Effector memory CD4-positive, alpha-beta T cell (primary cell): ENCODE data around the gene ZNF441.

Source experiments
- DNase-seq, 3 donors: peaks; one replicate each; pipeline ENCODE4 v3.0.0-alpha.2; 2020
- H3K27ac ChIP-seq: 2 replicates; pipeline ENCODE4 v1.7.0; 2013; ENCODE audit warnings: mild to moderate bottlenecking, low read length, moderate library complexity; ENCODE audit not compliant: insufficient read depth, poor library complexity, severe bottlenecking
- H3K27me3 ChIP-seq: replicated peaks from 2 replicates; pipeline ENCODE4 v1.7.0; 2013; ENCODE audit warnings: mild to moderate bottlenecking, low read length; ENCODE audit not compliant: insufficient read depth, control insufficient read depth, poor library complexity, severe bottlenecking
- H3K36me3 ChIP-seq: 2 replicates; pipeline ENCODE4 v1.7.0; 2013; ENCODE audit warnings: mild to moderate bottlenecking, low read length, moderate library complexity; ENCODE audit not compliant: control insufficient read depth, insufficient read depth
- H3K4me1 ChIP-seq: 2 replicates; pipeline ENCODE4 v1.7.0; 2013; ENCODE audit warnings: low read length, mild to moderate bottlenecking; ENCODE audit not compliant: control insufficient read depth, insufficient read depth, poor library complexity, severe bottlenecking
- H3K4me3 ChIP-seq: 2 replicates; pipeline ENCODE4 v1.7.0; 2013; ENCODE audit warnings: low read length, low read depth, mild to moderate bottlenecking; ENCODE audit not compliant: insufficient read depth, poor library complexity, severe bottlenecking
- H3K9me3 ChIP-seq: 2 replicates; pipeline ENCODE4 v1.7.0; 2013; ENCODE audit warnings: mild to moderate bottlenecking, low read length, moderate library complexity; ENCODE audit not compliant: control insufficient read depth

The ZNF441 gene

DNA sequence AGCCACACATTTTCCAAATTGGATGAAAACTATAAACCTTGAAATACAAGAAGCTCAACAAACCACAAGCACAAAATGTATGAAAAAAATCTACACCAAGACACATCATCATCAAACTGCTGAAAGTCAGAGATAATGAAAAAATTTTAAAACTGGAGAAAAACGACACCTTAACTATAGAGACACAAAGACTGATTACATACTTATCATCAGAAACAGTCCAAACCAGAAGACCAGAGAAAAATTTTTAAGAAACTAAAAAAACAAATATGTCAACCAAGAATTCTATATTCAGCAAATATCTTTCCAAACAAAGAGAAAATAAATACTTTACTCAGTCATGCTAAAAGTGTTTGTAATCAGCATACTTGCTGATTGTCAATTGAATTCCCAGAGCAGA lies 19.5 kb upstream of the ZNF441 start:
- H3K27me3 ChIP-seq: no peaks in the 10 kb centered on the region
- H3K9me3 ChIP-seq: no peaks in the 10 kb centered on the region

DNA sequence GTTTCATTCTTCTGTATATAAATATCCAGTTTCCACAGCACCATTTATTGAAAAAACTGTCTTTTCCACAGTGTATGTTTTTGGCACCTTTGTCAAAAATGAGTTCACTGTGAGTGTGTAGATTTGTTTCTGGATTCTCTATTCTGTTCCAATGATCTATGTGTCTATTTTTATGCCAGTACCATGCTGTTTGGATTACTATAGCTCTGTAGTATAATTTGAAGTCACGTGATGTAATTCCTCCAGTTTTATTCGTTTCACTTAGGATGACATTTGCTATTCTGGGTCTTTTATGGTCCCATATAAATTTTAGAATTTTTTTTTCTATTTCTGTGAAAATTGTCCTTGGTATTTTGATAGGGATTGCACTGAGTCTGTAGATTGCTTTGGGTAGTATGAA lies 17.0 kb upstream of the ZNF441 start:
- H3K36me3 ChIP-seq: no peaks in the 10 kb centered on the region
- no peaks in the 10 kb centered on the region for H3K4me1 ChIP-seq
- DNase-seq: no peak

More for the DNA sequence above, 19.5 kb upstream of the ZNF441 start:
- no peaks in the 10 kb centered on the region for H3K4me1 ChIP-seq
- H3K36me3 ChIP-seq: no peaks in the 10 kb centered on the region
- H3K4me3 ChIP-seq: no peak overlapping the region
- no peak overlapping the region for H3K27ac ChIP-seq
- no peak for DNase-seq

DNA sequence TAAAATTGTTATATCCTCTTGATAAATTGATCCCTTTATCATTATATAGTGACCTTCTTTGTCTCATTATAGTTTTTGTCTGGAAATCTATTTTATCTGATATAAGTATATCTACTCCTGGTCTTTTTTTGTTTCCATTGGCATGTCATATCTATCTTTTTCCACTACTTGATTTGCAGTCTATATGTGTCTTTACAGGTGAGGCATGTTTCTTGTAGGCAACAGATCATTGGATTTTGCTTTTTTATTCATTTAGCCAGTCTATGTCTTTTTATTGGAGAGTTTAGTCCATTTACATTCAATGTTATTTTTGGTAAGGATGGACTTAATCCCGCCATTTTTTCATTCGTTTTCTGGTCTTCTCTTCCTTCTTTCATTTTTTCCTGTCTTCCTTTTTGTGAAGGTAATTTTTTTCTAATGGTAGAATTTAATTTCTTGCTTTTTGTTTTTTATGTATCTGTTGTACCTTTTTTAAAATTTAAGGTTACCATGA lies 14.5 kb upstream of the ZNF441 start:
- no peak overlapping the region for H3K4me3 ChIP-seq
- peaks cover 2% of the 10 kb centered on the region for H3K27me3 ChIP-seq
- DNase-seq: no peak
- no peak overlapping the region for H3K27ac ChIP-seq
- no peaks in the 10 kb centered on the region for H3K9me3 ChIP-seq
- H3K4me1 ChIP-seq: no peaks in the 10 kb centered on the region
- H3K36me3 ChIP-seq: no peaks in the 10 kb centered on the region

More for the DNA sequence above, 17.0 kb upstream of the ZNF441 start:
- Histone ChIP-seq H3K27me3 (peaks cover 2% of the 10 kb centered on the region), H3K27ac (no peak overlapping the region), H3K9me3 (no peaks in the 10 kb centered on the region), H3K4me3 (no peak overlapping the region)

DNA sequence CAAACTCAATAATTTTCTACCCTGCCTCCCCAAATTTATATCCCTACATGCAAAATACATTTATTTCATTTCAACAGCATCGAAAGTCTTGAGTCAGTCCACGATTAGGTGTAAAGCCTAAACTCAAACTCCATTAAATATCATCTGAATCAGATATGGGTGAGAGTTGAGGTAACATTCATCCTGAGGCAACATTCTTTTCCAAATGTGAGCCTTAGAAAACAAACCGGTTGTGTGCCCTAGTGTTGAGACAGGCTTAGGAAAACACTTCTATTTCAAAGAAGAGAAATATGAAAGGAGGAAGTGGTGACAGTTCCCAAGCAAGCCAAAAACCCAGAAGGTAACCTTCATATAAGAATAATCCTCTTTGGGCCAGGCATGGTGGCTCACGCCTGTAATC lies 12.1 kb upstream of the ZNF441 start:
- no peaks in the 10 kb centered on the region for H3K36me3 ChIP-seq
- DNase-seq: no peak
- no peak overlapping the region for H3K27ac ChIP-seq
- no peak overlapping the region for H3K4me3 ChIP-seq
- H3K4me1 ChIP-seq: no peaks in the 10 kb centered on the region
- no peaks in the 10 kb centered on the region for H3K9me3 ChIP-seq
- H3K27me3 ChIP-seq: peaks cover 2% of the 10 kb centered on the region

DNA sequence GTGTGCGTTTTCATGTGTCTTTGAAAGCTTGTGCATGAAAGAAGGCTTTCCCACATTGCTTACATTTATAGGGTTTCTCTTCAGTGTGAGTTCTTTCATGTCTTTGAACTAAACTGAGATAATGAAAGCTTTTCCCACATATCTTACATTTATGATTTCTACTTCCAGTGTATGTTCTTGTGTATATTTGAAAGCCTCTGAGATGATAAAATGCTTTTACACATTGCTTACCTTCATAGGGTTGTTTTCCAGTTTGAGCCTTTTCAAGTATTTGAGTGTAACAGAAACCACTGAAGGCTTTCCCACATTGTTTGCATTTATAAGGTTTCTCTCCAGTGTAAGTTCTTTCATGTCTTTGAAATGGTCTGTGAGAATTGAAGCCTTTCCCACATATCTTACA lies 9.8 kb upstream of the ZNF441 start:
- no peak for DNase-seq
- no peaks in the 10 kb centered on the region for H3K36me3 ChIP-seq
- H3K27me3 ChIP-seq: peaks cover 2% of the 10 kb centered on the region
- no peak overlapping the region for H3K27ac ChIP-seq
- H3K4me3 ChIP-seq: no peak overlapping the region
- no peaks in the 10 kb centered on the region for H3K9me3 ChIP-seq
- no peaks in the 10 kb centered on the region for H3K4me1 ChIP-seq

DNA sequence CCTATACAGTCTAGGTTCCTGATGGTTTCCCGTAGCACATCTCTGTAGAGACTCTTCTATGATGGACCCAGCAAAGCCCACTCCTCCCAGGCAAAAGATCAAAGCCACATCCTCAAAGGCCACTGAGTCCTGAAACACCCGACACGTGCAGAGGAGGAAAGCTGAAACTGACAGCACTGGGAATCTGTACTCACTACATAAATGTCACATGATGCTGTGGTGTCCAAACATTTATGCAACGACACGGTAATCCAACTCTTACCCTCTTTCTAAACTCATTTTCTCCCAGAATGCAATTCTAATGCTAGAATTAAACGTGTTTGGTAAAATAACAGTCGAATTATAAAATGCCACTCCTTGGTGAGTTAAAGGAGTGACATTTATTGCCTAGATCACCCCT lies 7.0 kb upstream of the ZNF441 start:
- no peak for DNase-seq
- H3K27ac ChIP-seq: no peak overlapping the region
- no peak overlapping the region for H3K4me3 ChIP-seq
- no peaks in the 10 kb centered on the region for H3K36me3 ChIP-seq
- H3K27me3 ChIP-seq: no peaks in the 10 kb centered on the region
- H3K9me3 ChIP-seq: no peaks in the 10 kb centered on the region
- no peaks in the 10 kb centered on the region for H3K4me1 ChIP-seq

DNA sequence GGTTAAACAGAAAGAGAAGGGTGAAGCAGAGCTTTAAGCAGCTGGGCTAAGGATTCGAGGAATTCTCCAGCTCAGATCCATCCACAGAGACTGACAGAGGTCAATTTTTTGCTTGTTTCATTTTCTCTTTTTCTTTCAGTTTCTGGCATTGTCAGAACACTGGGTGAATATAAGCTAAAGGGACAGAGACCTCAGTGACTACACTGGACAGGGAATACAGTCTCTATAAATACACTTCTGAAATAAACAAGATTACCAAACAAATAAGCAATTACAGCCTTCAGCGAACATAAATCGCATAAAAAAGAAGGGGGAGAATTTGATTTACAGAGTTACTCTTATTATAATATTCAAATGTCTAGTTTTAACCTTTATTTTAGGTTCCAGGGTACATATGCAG lies 3.7 kb upstream of the ZNF441 start:
- Histone ChIP-seq H3K27me3 (no peaks in the 10 kb centered on the region), H3K9me3 (no peaks in the 10 kb centered on the region), H3K36me3 (no peaks in the 10 kb centered on the region), H3K27ac (no peak overlapping the region), H3K4me1 (peaks cover 7% of the 10 kb centered on the region), H3K4me3 (no peak overlapping the region)
- no peak for DNase-seq

DNA sequence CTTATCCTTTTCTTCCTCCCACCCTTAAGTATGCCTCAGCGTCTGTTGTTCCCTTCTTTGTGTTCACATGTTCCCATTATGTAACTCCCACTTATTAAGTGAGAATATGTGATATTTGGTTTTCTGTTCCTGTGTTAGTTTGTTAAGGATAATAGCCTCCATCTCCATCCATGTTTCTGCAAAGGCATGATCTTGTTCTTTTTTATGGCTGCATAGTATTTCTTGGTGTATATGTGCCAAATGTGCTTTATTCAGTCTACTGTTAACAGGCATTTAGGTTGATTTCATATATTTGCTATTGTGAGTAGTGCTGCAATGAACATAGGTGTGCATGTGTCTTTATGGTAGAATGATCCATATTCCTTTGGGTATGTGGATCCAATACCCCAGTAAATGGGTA lies 3.2 kb upstream of the ZNF441 start:
- no peak for DNase-seq
- no peaks in the 10 kb centered on the region for H3K9me3 ChIP-seq
- peaks cover 7% of the 10 kb centered on the region for H3K4me1 ChIP-seq
- no peak overlapping the region for H3K27ac ChIP-seq
- no peak overlapping the region for H3K4me3 ChIP-seq
- no peaks in the 10 kb centered on the region for H3K36me3 ChIP-seq
- no peaks in the 10 kb centered on the region for H3K27me3 ChIP-seq

DNA sequence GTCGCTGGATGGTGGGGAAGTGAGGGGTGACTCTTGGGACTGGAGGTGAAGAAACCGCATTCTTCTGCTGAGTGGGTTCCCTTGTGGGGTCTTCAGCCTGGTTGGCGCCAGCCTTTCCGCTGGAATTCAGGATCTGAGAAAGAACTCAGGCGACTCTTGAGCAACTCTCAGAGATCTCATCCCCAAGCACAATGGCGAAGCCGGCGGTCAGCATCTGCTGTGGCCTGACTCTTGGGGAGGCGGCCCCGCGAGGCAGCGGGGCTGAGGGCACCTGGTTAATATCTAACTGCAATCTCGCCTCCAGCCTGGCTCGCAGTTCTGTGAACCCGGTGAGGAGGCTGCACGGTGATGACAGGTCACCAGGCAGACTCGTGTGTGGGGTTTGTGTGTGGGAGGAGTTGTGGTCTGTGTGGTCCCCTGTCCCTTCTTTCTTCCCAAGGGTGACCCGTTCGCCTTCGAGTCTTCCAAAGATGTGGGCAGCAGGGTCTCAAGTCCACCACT lies 883 bp downstream of the ZNF441 start:
- peaks cover 7% of the 10 kb centered on the region for H3K4me1 ChIP-seq
- DNase-seq: no peak
- peaks cover 6% of the 10 kb centered on the region for H3K9me3 ChIP-seq
- peak overlapping the region; percentile 75 for H3K4me3 ChIP-seq
- H3K36me3 ChIP-seq: no peaks in the 10 kb centered on the region
- peak overlapping the region; percentile 67 for H3K27ac ChIP-seq
- no peaks in the 10 kb centered on the region for H3K27me3 ChIP-seq

DNA sequence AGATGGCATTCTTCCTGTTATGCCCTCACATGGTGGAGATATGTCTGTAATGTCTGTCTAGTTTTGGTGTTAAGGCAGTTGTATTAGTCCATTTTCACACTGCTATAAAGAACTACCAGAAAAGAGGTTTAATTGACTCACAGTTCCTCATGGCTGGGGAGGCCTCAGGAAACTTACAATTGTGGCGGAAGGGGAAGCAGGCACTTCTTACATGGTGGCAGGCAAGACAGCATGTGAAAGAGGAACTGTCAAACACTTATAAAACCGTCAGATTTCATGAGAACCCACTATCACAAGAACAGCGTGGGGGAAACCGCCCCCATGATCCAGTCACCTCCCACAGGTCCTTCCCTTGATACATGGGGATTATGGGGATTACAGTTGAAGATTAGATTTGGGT lies 3.2 kb downstream of the ZNF441 start:
- Histone ChIP-seq H3K4me3 (no peak overlapping the region), H3K27ac (no peak overlapping the region), H3K4me1 (peaks cover 7% of the 10 kb centered on the region), H3K9me3 (peaks cover 6% of the 10 kb centered on the region), H3K36me3 (no peaks in the 10 kb centered on the region), H3K27me3 (no peaks in the 10 kb centered on the region)
- DNase-seq: no peak
